Metanephros (tissue), 1 donor: ENCODE data around the gene SEC31A. TPM values are rescaled to one million over a fixed set of nuclear protein-coding genes. Genes with fewer than 3 reads are reported as not detected.

Source experiments
- total RNA-seq: library from RNA; depleted of rRNA; stranded (reverse); fragments of >200 nt; gene quantifications from one replicate; pipeline ENCODE4 v1.2.3, GENCODE V29; 2014

The SEC31A gene
- 206 TPM for total RNA-seq

GRCh38 chr4:82890901-82891706 is at the start of gene SEC31A:
SEC31A (minus strand) TSS chr4:82891153; CDS start chr4:82881936, 9,217 bp downstream.

GRCh38 chr4:82900411-82901182 is 9.6 kb upstream of the SEC31A start, which contains the start of gene THAP9:
THAP9 (plus strand) TSS chr4:82900735; CDS start chr4:82900803, 68 bp downstream.

GRCh38 chr4:82798168-82799005 is 92.6 kb downstream of the SEC31A start, which contains the start of gene SCD5:
SCD5 (minus strand) TSS chr4:82798796; CDS start chr4:82798537, 259 bp downstream.

Other genes starting within 250 kb of the SEC31A start
- gene SCD5, start 92.4 kb downstream of the SEC31A start, total RNA-seq, result 27.0 TPM
- gene THAP9, start 9.6 kb upstream of the SEC31A start, total RNA-seq, result 18.4 TPM
- gene LIN54, start 119.7 kb upstream of the SEC31A start, total RNA-seq, result 13.2 TPM
- gene COPS4, start 144.0 kb upstream of the SEC31A start, total RNA-seq, result 73.9 TPM
- gene PLAC8, start 223.6 kb upstream of the SEC31A start, total RNA-seq, result 8.3 TPM